HepG2 (cell line): ENCODE measurements around the gene RERE. TPM values are rescaled to one million over a fixed set of nuclear protein-coding genes. Genes with fewer than 3 reads are reported as not detected.
A peak's percentile ranks its signal among the peaks of the same experiment; 100 is the strongest.

Experiments used
- ATAC-seq: fragments of 200-7000 bp; cut with Tn5 transposase; 3 replicates; pipeline ENCODE4 v1.9.1; 2020; ENCODE audit warnings: mild to moderate bottlenecking, moderate library complexity
- BruUV-seq: library from RNA; stranded (reverse); fragments of 400-500 nt; replicated peaks from 2 replicates; lab custom pipeline; 2021; lab: Mats Ljungman, UMichigan
- CTCF ChIA-PET: fragments of 300-600 bp; formaldehyde crosslinking; extraction: SDS; loops from one replicate; lab custom pipeline; 2021; ENCODE audit warnings: low total read pairs, inconsistent platforms, low intra/inter-chr PET ratio; lab: Yijun Ruan, JAX
- POLR2A ChIA-PET: fragments of 350-600 bp; sonication (Branson Sonifier 250); formaldehyde crosslinking; loops from one replicate; lab custom pipeline; 2020; ENCODE audit warnings: antibody characterized with exemption, inconsistent platforms; lab: Yijun Ruan, JAX
- DNase-seq: peaks from one replicate; pipeline ENCODE4 v3.0.0-alpha.2; 2015; ENCODE audit warnings: low spot score
- FAIRE-seq: peaks from 3 replicates; lab custom pipeline; 2011; peaks lifted over from hg19 to GRCh38; lab: Jason Lieb, UNC
- H2AFZ ChIP-seq: one replicate; pipeline ENCODE4 v1.6.1; 2011; ENCODE audit warnings: low read length, inconsistent platforms
- H3K27ac ChIP-seq: fragments of 300-600 bp; 3 replicates; pipeline ENCODE4 v1.8.0; 2011; ENCODE audit warnings: mixed run types, mild to moderate bottlenecking, mixed read lengths, low read length, inconsistent platforms; ENCODE audit not compliant: insufficient read depth; ENCODE audit errors: extremely low read length
- H3K27me3 ChIP-seq, 2 experiments: fragments of 200-600 bp in 1 of 2; 2 replicates in 1 of 2; 3 replicates in 1 of 2; pipeline versions ENCODE4 v1.6.0 to v1.8.0; 2011; ENCODE audit warnings: low read length in 2 of 2, mild to moderate bottlenecking in 2 of 2, moderate library complexity in 2 of 2, inconsistent platforms in 1 of 2; ENCODE audit not compliant: insufficient read depth in 2 of 2, control insufficient read depth in 1 of 2
- H3K36me3 ChIP-seq, 2 experiments: fragments of 200-600 bp in 1 of 2; replicated peaks in 1 of 2; 2 replicates in 1 of 2; 3 replicates in 1 of 2; pipeline versions ENCODE4 v1.5.1 to v1.8.0; 2011; ENCODE audit warnings: low read length in 2 of 2, inconsistent platforms in 1 of 2; ENCODE audit not compliant: insufficient read depth in 2 of 2, control insufficient read depth in 1 of 2
- H3K4me1 ChIP-seq: 2 replicates; pipeline ENCODE4 v1.5.1; 2012; ENCODE audit warnings: low read length, inconsistent platforms; ENCODE audit not compliant: insufficient read depth
- H3K4me2 ChIP-seq: 2 replicates; pipeline ENCODE4 v1.6.0; 2011; ENCODE audit warnings: low read depth, low read length, inconsistent platforms
- H3K4me3 ChIP-seq, 3 experiments: fragments of 200-600 bp in 1 of 3; sonication (generic), shearing (Covaris generic) in 1 of 3; replicated peaks in 1 of 3; 2 replicates each; pipeline ENCODE4 v1.5.1; 2011 to 2016; ENCODE audit warnings: low read length in 3 of 3, inconsistent platforms in 2 of 3, low read depth in 2 of 3, mild to moderate bottlenecking in 2 of 3, control low read depth in 1 of 3, mixed read lengths in 1 of 3; ENCODE audit not compliant: insufficient read depth in 1 of 3
- H3K79me2 ChIP-seq: one replicate; pipeline ENCODE4 v1.6.1; 2011; ENCODE audit warnings: low read length, inconsistent platforms; ENCODE audit not compliant: insufficient read depth
- H3K9ac ChIP-seq: 2 replicates; pipeline ENCODE4 v1.6.0; 2011; ENCODE audit warnings: mild to moderate bottlenecking, low read depth, low read length, inconsistent platforms; ENCODE audit not compliant: insufficient read depth
- H3K9me3 ChIP-seq: 2 replicates; pipeline ENCODE4 v1.5.1; 2012; ENCODE audit warnings: mild to moderate bottlenecking, low read length
- H4K20me1 ChIP-seq: 2 replicates; pipeline ENCODE4 v1.6.0; 2011; ENCODE audit warnings: inconsistent platforms, mild to moderate bottlenecking, low read length, moderate library complexity; ENCODE audit not compliant: insufficient read depth
- ATAD3A ChIP-seq: sonication (generic); formaldehyde crosslinking; IDR thresholded peaks from 2 replicates; pipeline ENCODE4 v1.4.0; 2020; ENCODE audit warnings: missing genetic modification reagents
- DMAP1 ChIP-seq: IDR thresholded peaks from 2 replicates; pipeline ENCODE4 v1.6.1; 2016
- FIP1L1 ChIP-seq: fragments of 200-400 bp; formaldehyde crosslinking; IDR thresholded peaks from 2 replicates; pipeline ENCODE4 v1.6.1; 2018; ENCODE audit warnings: low read depth, mild to moderate bottlenecking, low read length, moderate library complexity, borderline replicate concordance; ENCODE audit not compliant: insufficient read depth
- GPN1 ChIP-seq: sonication (generic); formaldehyde crosslinking; IDR thresholded peaks from 2 replicates; pipeline ENCODE4 v1.5.1; 2020; ENCODE audit warnings: missing genetic modification reagents, borderline replicate concordance
- GZF1 ChIP-seq: sonication (generic); formaldehyde crosslinking; IDR thresholded peaks from 2 replicates; pipeline ENCODE4 v1.5.1; 2020; ENCODE audit warnings: mild to moderate bottlenecking, missing genetic modification reagents
- HIC2 ChIP-seq: sonication (generic); formaldehyde crosslinking; IDR thresholded peaks from 2 replicates; pipeline ENCODE4 v1.9.0; 2022; ENCODE audit warnings: low read depth, missing genetic modification reagents
- HNF1B ChIP-seq: sonication (generic); formaldehyde crosslinking; IDR thresholded peaks from 2 replicates; pipeline ENCODE4 v1.5.1; 2020; ENCODE audit warnings: mild to moderate bottlenecking, moderate library complexity, missing genetic modification reagents
- KLF9 ChIP-seq: IDR thresholded peaks from 2 replicates; pipeline ENCODE4 v1.6.1; 2016; ENCODE audit warnings: low read depth
- MEIS2 ChIP-seq: sonication (generic); formaldehyde crosslinking; IDR thresholded peaks from 2 replicates; pipeline ENCODE4 v1.9.0; 2021; ENCODE audit warnings: mild to moderate bottlenecking, missing genetic modification reagents
- SALL2 ChIP-seq: sonication (generic); formaldehyde crosslinking; IDR thresholded peaks from 2 replicates; pipeline ENCODE4 v1.8.1; 2023; ENCODE audit warnings: mild to moderate bottlenecking, missing genetic modification reagents, inconsistent platforms
- SIN3A ChIP-seq: IDR thresholded peaks from 2 replicates; pipeline ENCODE4 v1.6.1; 2011; ENCODE audit warnings: low read depth, mild to moderate bottlenecking, control low read depth, low read length, borderline replicate concordance
- TOE1 ChIP-seq: sonication (generic); formaldehyde crosslinking; IDR thresholded peaks from 2 replicates; pipeline ENCODE4 v1.4.0; 2020; ENCODE audit warnings: mild to moderate bottlenecking, missing genetic modification reagents
- TOPORS ChIP-seq: sonication (generic); formaldehyde crosslinking; IDR thresholded peaks from 2 replicates; pipeline ENCODE4 v1.8.0; 2023; ENCODE audit warnings: mild to moderate bottlenecking, missing genetic modification reagents
- ZFP62 ChIP-seq: sonication (generic); formaldehyde crosslinking; IDR thresholded peaks from 2 replicates; pipeline ENCODE4 v1.4.0; 2020; ENCODE audit warnings: missing genetic modification reagents
- ZNF17 ChIP-seq: sonication (generic); formaldehyde crosslinking; IDR thresholded peaks from 2 replicates; pipeline ENCODE4 v1.5.0; 2020; ENCODE audit warnings: mild to moderate bottlenecking, missing genetic modification reagents
- ZNF383 ChIP-seq: sonication (generic); formaldehyde crosslinking; IDR thresholded peaks from 2 replicates; pipeline ENCODE4 v1.4.0; 2020; ENCODE audit warnings: missing genetic modification reagents, mild to moderate bottlenecking, borderline replicate concordance
- ZNF549 ChIP-seq: sonication (generic); formaldehyde crosslinking; IDR thresholded peaks from 2 replicates; pipeline ENCODE4 v1.5.0; 2020; ENCODE audit warnings: missing genetic modification reagents
- ZNF558 ChIP-seq: sonication (generic); formaldehyde crosslinking; IDR thresholded peaks from 2 replicates; pipeline ENCODE4 v1.9.0; 2022; ENCODE audit warnings: mild to moderate bottlenecking, missing genetic modification reagents, borderline replicate concordance
- ZNF607 ChIP-seq: sonication (generic); formaldehyde crosslinking; IDR thresholded peaks from 2 replicates; pipeline ENCODE4 v1.5.1; 2020; ENCODE audit warnings: missing genetic modification reagents, mild to moderate bottlenecking, borderline replicate concordance
- ZNF619 ChIP-seq: sonication (generic); formaldehyde crosslinking; IDR thresholded peaks from 2 replicates; pipeline ENCODE4 v1.4.0; 2020; ENCODE audit warnings: mild to moderate bottlenecking, missing genetic modification reagents
- ZNF674 ChIP-seq: sonication (generic); formaldehyde crosslinking; IDR thresholded peaks from 2 replicates; pipeline ENCODE4 v1.5.0; 2020; ENCODE audit warnings: low read depth, mild to moderate bottlenecking, missing genetic modification reagents
- ZNF780A ChIP-seq: sonication (generic); formaldehyde crosslinking; IDR thresholded peaks from 2 replicates; pipeline ENCODE4 v1.8.0; 2022; ENCODE audit warnings: mild to moderate bottlenecking, missing genetic modification reagents, moderate library complexity
- ZSCAN21 ChIP-seq: sonication (generic); formaldehyde crosslinking; IDR thresholded peaks from 2 replicates; pipeline ENCODE4 v1.8.0; 2022; ENCODE audit warnings: mild to moderate bottlenecking, missing genetic modification reagents, moderate library complexity, borderline replicate concordance
- ZSCAN9 ChIP-seq: IDR thresholded peaks from 2 replicates; pipeline ENCODE4 v1.6.1; 2016; ENCODE audit warnings: borderline replicate concordance
- WGBS: methylation state at CpG from one replicate; pipeline ENCODE4 v1.1.6; 2017; ENCODE audit warnings: low lambda C conversion rate; 5-methylcytosine and 5-hydroxymethylcytosine counted together
- in situ Hi-C: cut with HindIII; loops from 2 replicates; pipeline ENCODE4 v1.10.0; 2017; ENCODE audit warnings: low pct_unique_long_range_greater_than_20kb; ENCODE audit not compliant: extremely low pct_ligation_motif_present
- intact Hi-C: fragments of 100-400 bp; cut with micrococcal nuclease; formaldehyde crosslinking; loops from one replicate; pipeline ENCODE4 v1.10.0; 2022; ENCODE audit not compliant: unreplicated experiment
- polyA plus RNA-seq, 8 experiments: library from polyadenylated mRNA; depleted of rRNA in 3 of 8; stranded (reverse) in 7 of 8; unstranded in 1 of 8; fragments of >200 nt; fragmentation: Illumina TruSeq in 4 of 8; extraction: Trizol in 4 of 8; gene quantifications; 2 replicates each; pipeline versions ENCODE4 v1.2.1 to v1.2.3, GENCODE V29; 2011 to 2016; ENCODE audit warnings: low read depth in 4 of 8, missing spikeins in 1 of 8, mixed read lengths in 1 of 8; ENCODE audit not compliant: insufficient read depth in 1 of 8
- total RNA-seq, 5 experiments: library from RNA; depleted of rRNA; stranded (reverse); fragments of >200 nt; fragmentation: Illumina TruSeq; extraction: Trizol; gene quantifications; 2 replicates each; pipeline ENCODE4 v1.2.3, GENCODE V29; 2016; ENCODE audit warnings: low read depth in 1 of 5

The RERE gene
- total and polyA plus RNA-seq, 2 of the 13 experiments (the other 11 are each of a cell fraction or from before 2014, with no cell fraction given): 18.3 to 21.9 TPM

GRCh38 chr1:8816831-8817411, 519 bp downstream of the RERE start:
- H4K20me1 ChIP-seq: peaks cover 19% of the 10 kb centered on the region
- no TSS peak for BruUV-seq
- peak overlapping the region; percentile 91 for H3K9ac ChIP-seq
- H3K36me3 ChIP-seq: no peaks in the 10 kb centered on the region
- H3K27ac ChIP-seq: peak overlapping the region; percentile 88
- ATAC-seq (peak; percentile 39), FAIRE-seq (no peak), DNase-seq (no peak)
- ChIA-PET CTCF (no interaction called here), POLR2A (interaction anchor here (0.8 to 3.5 kb wide), 8 partner anchors 9 to 113 kb away, joined by 3 to 18 read pairs (median 4); no protein-coding TSS in a partner anchor)
- H3K4me1 ChIP-seq: peaks cover 50% of the 10 kb centered on the region
- intact Hi-C loops: loop anchor here (5.0 kb wide), 2 partner anchors 40 to 75 kb away; no protein-coding TSS in a partner anchor
- peak overlapping the region; percentile 84 for H3K4me2 ChIP-seq
- peak overlapping the region; percentile 86 to 95 (median 91) for H3K4me3 ChIP-seq
- no peaks in the 10 kb centered on the region; a peak in 1 of 5 replicates for H3K27me3 ChIP-seq
- H2AFZ ChIP-seq: no peak overlapping the region
- WGBS: 2% methylated on average over 18 of the region's 41 CpGs
- no peaks in the 10 kb centered on the region for H3K9me3 ChIP-seq
- in situ Hi-C loops: no loop called here
- H3K79me2 ChIP-seq: peaks cover 55% of the 10 kb centered on the region
- TF ChIP-seq ZNF549: no peak
- no peak for TF ChIP-seq TOE1
- TF ChIP-seq GPN1 (CRISPR knock-in tag): no peak
- TF ChIP-seq SIN3A: no peak
- TF ChIP-seq ZSCAN21 (CRISPR knock-in tag): 0 out of 2 replicates have a peak, but pooled peaks have one; percentile 10
- TF ChIP-seq ZNF17 (CRISPR knock-in tag): no peak
- TF ChIP-seq DMAP1 (CRISPR knock-in tag): no peak
- TF ChIP-seq ZNF383 (CRISPR knock-in tag): no peak
- no peak for TF ChIP-seq HIC2
- TF ChIP-seq GZF1 (CRISPR knock-in tag): no peak
- no peak for TF ChIP-seq KLF9 (CRISPR knock-in tag)
- no peak for TF ChIP-seq ZFP62 (CRISPR knock-in tag)
- TF ChIP-seq SALL2 (CRISPR knock-in tag): 0 out of 2 replicates have a peak, but pooled peaks have one; percentile 0
- no peak for TF ChIP-seq FIP1L1
- TF ChIP-seq TOPORS (CRISPR knock-in tag): no peak
- no peak for TF ChIP-seq ATAD3A (CRISPR knock-in tag)
- no peak for TF ChIP-seq HNF1B (CRISPR knock-in tag)
- TF ChIP-seq ZNF619 (CRISPR knock-in tag): no peak
- no peak for TF ChIP-seq ZNF607
- TF ChIP-seq ZNF780A: no peak
- no peak for TF ChIP-seq ZSCAN9 (CRISPR knock-in tag)
- TF ChIP-seq MEIS2 (CRISPR knock-in tag): no peak
- no peak for TF ChIP-seq ZNF558
- TF ChIP-seq ZNF674 (CRISPR knock-in tag): no peak
